K562 (cell line): ENCODE data around the gene CCL13.

Source experiments
- CEBPB ChIP-seq: fragments of 450-650 bp; IDR thresholded peaks from 2 replicates; pipeline ENCODE4 v1.6.1; 2016; ENCODE audit warnings: missing genetic modification characterization, missing compliant biosample characterization
- CEBPG ChIP-seq, 3 experiments: fragments of 200-800 bp in 1 of 3; sonication (Bioruptor generic) in 1 of 3; sonication (generic) in 1 of 3; formaldehyde crosslinking in 1 of 3; IDR thresholded peaks in 2 of 3; conservative IDR thresholded peaks in 1 of 3; 2 replicates each; pipeline versions ENCODE4 v1.6.1 to v1.8.0; 2016 to 2022; ENCODE audit warnings: missing compliant biosample characterization in 2 of 3, missing genetic modification characterization in 2 of 3, mild to moderate bottlenecking in 1 of 3, missing genetic modification reagents in 1 of 3
- ELF4 ChIP-seq: fragments of 450-650 bp; formaldehyde crosslinking; IDR thresholded peaks from 2 replicates; pipeline ENCODE4 v1.4.0; 2022; ENCODE audit warnings: missing genetic modification characterization
- EP300 ChIP-seq: IDR thresholded peaks from 2 replicates; pipeline ENCODE4 v1.6.1; 2012; ENCODE audit warnings: low read length, improper control_type of control experiment
- FIP1L1 ChIP-seq: fragments of 200-400 bp; formaldehyde crosslinking; IDR thresholded peaks from 2 replicates; pipeline ENCODE4 v1.6.1; 2018; ENCODE audit warnings: mild to moderate bottlenecking, low read depth, low read length; ENCODE audit not compliant: poor library complexity, severe bottlenecking
- KDM2B ChIP-seq: fragments of 250-450 bp; sonication (Bioruptor Pico); IDR thresholded peaks from 2 replicates; pipeline ENCODE4 v1.8.0; 2021; ENCODE audit warnings: mild to moderate bottlenecking, moderate library complexity
- MYNN ChIP-seq, 2 experiments: sonication (generic); formaldehyde crosslinking in 1 of 2; IDR thresholded peaks; 2 replicates each; pipeline versions ENCODE4 v1.5.0 to v1.6.1; 2016 to 2020; ENCODE audit warnings: antibody characterized with exemption in 1 of 2, missing genetic modification reagents in 1 of 2
- POLR2AphosphoS5 ChIP-seq: IDR thresholded peaks from 2 replicates; pipeline ENCODE4 v1.6.1; 2011; ENCODE audit warnings: mild to moderate bottlenecking, low read depth, low read length, moderate library complexity; ENCODE audit not compliant: control insufficient read depth, insufficient read depth
- PTBP1 ChIP-seq: fragments of 200-400 bp; formaldehyde crosslinking; IDR thresholded peaks from 2 replicates; pipeline ENCODE4 v1.6.1; 2017; ENCODE audit warnings: low read depth, low read length
- RAD21 ChIP-seq, 2 experiments: fragments of 250-450 bp in 1 of 2; fragments of 450-650 bp in 1 of 2; sonication (Bioruptor Pico) in 1 of 2; formaldehyde crosslinking in 1 of 2; IDR thresholded peaks in 1 of 2; conservative IDR thresholded peaks in 1 of 2; 2 replicates each; pipeline versions ENCODE4 v1.4.0 to v1.8.0; 2020 to 2022; ENCODE audit warnings: mild to moderate bottlenecking in 2 of 2, moderate library complexity in 1 of 2
- TOE1 ChIP-seq, 2 experiments: fragments of 450-650 bp in 1 of 2; sonication (generic) in 1 of 2; formaldehyde crosslinking in 1 of 2; IDR thresholded peaks; 2 replicates each; pipeline versions ENCODE4 v1.7.1 to v1.8.0; 2016 to 2022; ENCODE audit warnings: borderline replicate concordance in 2 of 2, mild to moderate bottlenecking in 2 of 2, antibody characterized with exemption in 1 of 2, inconsistent platforms in 1 of 2, low read depth in 1 of 2, missing genetic modification reagents in 1 of 2, moderate library complexity in 1 of 2
- ZNF717 ChIP-seq: fragments of 250-450 bp; sonication (Bioruptor Pico); IDR thresholded peaks from 2 replicates; pipeline ENCODE4 v1.5.0; 2021
- TF ChIP-seq, protein P1 (sequence below), 3 experiments: IDR thresholded peaks in 2 of 3; conservative IDR thresholded peaks in 1 of 3; 2 replicates each; pipeline ENCODE4 v1.5.1; 2011 to 2012; ENCODE audit warnings: low read length in 3 of 3, mild to moderate bottlenecking in 3 of 3, control low read depth in 2 of 3, improper control_type of control experiment in 1 of 3, inconsistent platforms in 1 of 3, low read depth in 1 of 3, mixed read lengths in 1 of 3, moderate library complexity in 1 of 3; ENCODE audit not compliant: insufficient read depth in 2 of 3
- TF ChIP-seq, protein P2 (sequence below): IDR thresholded peaks from 2 replicates; pipeline ENCODE4 v1.6.1; 2014; ENCODE audit warnings: antibody characterized with exemption

DNA sequence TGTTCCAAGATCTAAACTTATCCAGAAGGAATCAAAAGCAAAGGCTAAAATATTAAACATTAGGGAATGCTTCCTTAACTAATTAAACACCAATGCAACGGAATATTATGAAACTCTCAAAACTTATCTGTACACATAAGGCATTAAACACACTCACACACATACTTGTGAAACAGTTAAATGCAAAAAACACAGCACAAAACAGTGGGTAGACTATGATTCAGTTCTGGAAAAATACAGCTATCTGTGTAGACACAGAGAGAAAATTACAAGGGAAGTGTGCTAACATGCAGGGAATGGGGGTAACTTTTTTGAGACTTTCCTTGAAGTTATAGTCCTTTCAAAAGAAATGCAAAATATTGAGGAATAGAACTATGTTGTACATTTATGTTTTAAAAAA lies 43.4 kb downstream of the CCL13 start:
- no peak for TF ChIP-seq EP300
- no peak for TF ChIP-seq ZNF717 (CRISPR knock-in tag)
- no peak for TF ChIP-seq CEBPB
- TF ChIP-seq KDM2B (CRISPR knock-in tag) = no peak
- TF ChIP-seq ELF4 (CRISPR knock-in tag) = no peak
- TF ChIP-seq POLR2AphosphoS5 = no peak
- TF ChIP-seq TOE1 (IDR thresholded peaks at IDR 0.05; ENCODE audit: borderline replicate concordance) = no peak
- no peak for TF ChIP-seq TOE1 (CRISPR knock-in tag; IDR thresholded peaks at IDR 0.05; ENCODE audit: borderline replicate concordance, low read depth)
- TF ChIP-seq CEBPG (CRISPR knock-in tag; IDR thresholded peaks at IDR 0.05) = no peak
- no peak for TF ChIP-seq CEBPG (tag; conservative IDR thresholded peaks at IDR 0.05 in 1 of 2, IDR thresholded peaks at IDR 0.05 in 1 of 2)
- TF ChIP-seq, protein P1, sequence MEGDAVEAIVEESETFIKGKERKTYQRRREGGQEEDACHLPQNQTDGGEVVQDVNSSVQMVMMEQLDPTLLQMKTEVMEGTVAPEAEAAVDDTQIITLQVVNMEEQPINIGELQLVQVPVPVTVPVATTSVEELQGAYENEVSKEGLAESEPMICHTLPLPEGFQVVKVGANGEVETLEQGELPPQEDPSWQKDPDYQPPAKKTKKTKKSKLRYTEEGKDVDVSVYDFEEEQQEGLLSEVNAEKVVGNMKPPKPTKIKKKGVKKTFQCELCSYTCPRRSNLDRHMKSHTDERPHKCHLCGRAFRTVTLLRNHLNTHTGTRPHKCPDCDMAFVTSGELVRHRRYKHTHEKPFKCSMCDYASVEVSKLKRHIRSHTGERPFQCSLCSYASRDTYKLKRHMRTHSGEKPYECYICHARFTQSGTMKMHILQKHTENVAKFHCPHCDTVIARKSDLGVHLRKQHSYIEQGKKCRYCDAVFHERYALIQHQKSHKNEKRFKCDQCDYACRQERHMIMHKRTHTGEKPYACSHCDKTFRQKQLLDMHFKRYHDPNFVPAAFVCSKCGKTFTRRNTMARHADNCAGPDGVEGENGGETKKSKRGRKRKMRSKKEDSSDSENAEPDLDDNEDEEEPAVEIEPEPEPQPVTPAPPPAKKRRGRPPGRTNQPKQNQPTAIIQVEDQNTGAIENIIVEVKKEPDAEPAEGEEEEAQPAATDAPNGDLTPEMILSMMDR (IDR thresholded peaks at IDR 0.05 in 2 of 3, conservative IDR thresholded peaks at IDR 0.05 in 1 of 3; ENCODE audit: insufficient read depth in 2 of 3, low read depth in 1 of 3, low read length in 3 of 3) = no peak
- TF ChIP-seq RAD21 (CRISPR knock-in tag; conservative IDR thresholded peaks at IDR 0.05 in 1 of 2, IDR thresholded peaks at IDR 0.05 in 1 of 2) = no peak
- TF ChIP-seq MYNN (IDR thresholded peaks at IDR 0.05) = no peak
- TF ChIP-seq MYNN (CRISPR knock-in tag; IDR thresholded peaks at IDR 0.05) = no peak
- TF ChIP-seq, protein P2, sequence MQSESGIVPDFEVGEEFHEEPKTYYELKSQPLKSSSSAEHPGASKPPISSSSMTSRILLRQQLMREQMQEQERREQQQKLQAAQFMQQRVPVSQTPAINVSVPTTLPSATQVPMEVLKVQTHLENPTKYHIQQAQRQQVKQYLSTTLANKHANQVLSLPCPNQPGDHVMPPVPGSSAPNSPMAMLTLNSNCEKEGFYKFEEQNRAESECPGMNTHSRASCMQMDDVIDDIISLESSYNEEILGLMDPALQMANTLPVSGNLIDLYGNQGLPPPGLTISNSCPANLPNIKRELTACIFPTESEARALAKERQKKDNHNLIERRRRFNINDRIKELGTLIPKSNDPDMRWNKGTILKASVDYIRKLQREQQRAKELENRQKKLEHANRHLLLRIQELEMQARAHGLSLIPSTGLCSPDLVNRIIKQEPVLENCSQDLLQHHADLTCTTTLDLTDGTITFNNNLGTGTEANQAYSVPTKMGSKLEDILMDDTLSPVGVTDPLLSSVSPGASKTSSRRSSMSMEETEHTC = no peak
- no peak for TF ChIP-seq FIP1L1
- no peak for TF ChIP-seq PTBP1
